Activated naive CD4-positive, alpha-beta T cell treated with anti-CD3 and anti-CD28 coated beads for 36 hours (primary cell): Measurements from ENCODE around the gene PRXL2B. TPM values are rescaled to one million over a fixed set of nuclear protein-coding genes. Genes with fewer than 3 reads are reported as not detected.

Experiments
- CTCF ChIA-PET: fragments of 350-600 bp; sonication (Branson Sonifier 250); formaldehyde crosslinking; loops from one replicate; lab custom pipeline; 2021; ENCODE audit warnings: antibody characterized with exemption; lab: Charles Lee
- DNase-seq: peaks from one replicate; pipeline ENCODE4 v3.0.0-alpha.2; 2020
- H3K27ac Mint-ChIP-seq: one replicate; pipeline ENCODE4 v1.8.0; 2021; ENCODE audit warnings: mild to moderate bottlenecking, mixed read lengths
- H3K27me3 Mint-ChIP-seq: one replicate; pipeline ENCODE4 v1.8.0; 2021; ENCODE audit warnings: low read depth, mixed read lengths
- H3K36me3 Mint-ChIP-seq: one replicate; pipeline ENCODE4 v1.8.0; 2021; ENCODE audit warnings: low read depth, mixed read lengths
- H3K4me1 Mint-ChIP-seq: one replicate; pipeline ENCODE4 v1.8.0; 2021; ENCODE audit warnings: low read depth, mixed read lengths
- H3K4me3 Mint-ChIP-seq: one replicate; pipeline ENCODE4 v1.8.0; 2021; ENCODE audit warnings: mild to moderate bottlenecking, moderate library complexity, mixed read lengths
- H3K9me3 Mint-ChIP-seq: one replicate; pipeline ENCODE4 v1.8.0; 2021; ENCODE audit warnings: mixed read lengths
- intact Hi-C: fragments of 100-400 bp; cut with micrococcal nuclease; formaldehyde crosslinking; loops from one replicate; pipeline ENCODE4 v1.15.1; 2023
- total RNA-seq, 2 experiments: library from RNA; stranded (reverse); gene quantifications; one replicate each; pipeline ENCODE4 v1.2.3, GENCODE V29; 2021

PRXL2B gene
- 10 to 100 TPM; 21.8 to 22.1 TPM for total RNA-seq

GRCh38 chr1:2586154-2587070 lies at the start of gene PRXL2B:
Gene PRXL2B (plus strand): TSS chr1:2586777. CDS start chr1:2586886, 109 bp downstream.
- CTCF ChIA-PET = interaction anchor here (0.6 to 3.8 kb wide), 6 partner anchors 10 to 392 kb away, joined by 3 to 24 read pairs (median 4); partner anchors contain the start of genes FAAP20 and TNFRSF14
- Mint-ChIP-seq H3K27me3 (no peaks in the 10 kb centered on the region), H3K9me3 (no peaks in the 10 kb centered on the region), H3K36me3 (peaks cover 5% of the 10 kb centered on the region), H3K27ac (peak within 1 kb of the TSS; percentile 91), H3K4me3 (peak within 1 kb of the TSS; percentile 80), H3K4me1 (peaks cover 46% of the 10 kb centered on the region)
- DNase-seq = peak; percentile 99
- intact Hi-C loops = loop anchor here (1.0 to 10.0 kb wide), 6 partner anchors 8 to 392 kb away; partner anchors contain the start of genes FAAP20, PANK4 and PEX10

- intact Hi-C loops = no loop called here
- CTCF ChIA-PET = no interaction called here
- H3K27ac Mint-ChIP-seq = no peak overlapping the region
- H3K9me3 Mint-ChIP-seq = no peaks in the 10 kb centered on the region
- H3K4me1 Mint-ChIP-seq = peaks cover 2% of the 10 kb centered on the region
- no peaks in the 10 kb centered on the region for H3K36me3 Mint-ChIP-seq
- no peaks in the 10 kb centered on the region for H3K27me3 Mint-ChIP-seq
- H3K4me3 Mint-ChIP-seq = no peak overlapping the region
- DNase-seq = no peak
These were observed 48.8 kb upstream of the PRXL2B start for GRCh38 chr1:2537784-2538115.

GRCh38 chr1:2538376-2538775 lies 48.2 kb upstream of the PRXL2B start:
- no peak overlapping the region for H3K27ac Mint-ChIP-seq
- intact Hi-C loops = no loop called here
- CTCF ChIA-PET = interaction anchor here (1.9 kb wide), 1 partner anchor 23 kb away, joined by 4 read pairs; no protein-coding TSS in a partner anchor

GRCh38 chr1:2538872-2539271 lies 47.7 kb upstream of the PRXL2B start:
- H3K4me3 Mint-ChIP-seq = no peak overlapping the region
- H3K9me3 Mint-ChIP-seq = no peaks in the 10 kb centered on the region

More at GRCh38 chr1:2538376-2538775, 48.2 kb upstream of the PRXL2B start:
- H3K9me3 Mint-ChIP-seq = no peaks in the 10 kb centered on the region
- no peak overlapping the region for H3K4me3 Mint-ChIP-seq
- peaks cover 2% of the 10 kb centered on the region for H3K4me1 Mint-ChIP-seq
- no peaks in the 10 kb centered on the region for H3K27me3 Mint-ChIP-seq
- no peaks in the 10 kb centered on the region for H3K36me3 Mint-ChIP-seq
- no peak for DNase-seq

GRCh38 chr1:2539312-2539907 lies 47.2 kb upstream of the PRXL2B start:
- H3K27me3 Mint-ChIP-seq = no peaks in the 10 kb centered on the region
- H3K36me3 Mint-ChIP-seq = no peaks in the 10 kb centered on the region
- H3K4me1 Mint-ChIP-seq = peaks cover 2% of the 10 kb centered on the region
- intact Hi-C loops = no loop called here
- H3K4me3 Mint-ChIP-seq = no peak overlapping the region
- DNase-seq = peak; percentile 52
- H3K9me3 Mint-ChIP-seq = no peaks in the 10 kb centered on the region
- CTCF ChIA-PET = interaction anchor here (1.5 to 1.9 kb wide), 2 partner anchors 9 to 22 kb away, joined by 3 to 4 read pairs; partner anchors contain the start of gene HES5
- no peak overlapping the region for H3K27ac Mint-ChIP-seq

More at GRCh38 chr1:2538872-2539271, 47.7 kb upstream of the PRXL2B start:
- Mint-ChIP-seq H3K27ac (no peak overlapping the region), H3K4me1 (peaks cover 2% of the 10 kb centered on the region), H3K27me3 (no peaks in the 10 kb centered on the region), H3K36me3 (no peaks in the 10 kb centered on the region)
- DNase-seq = no peak
- intact Hi-C loops = no loop called here
- CTCF ChIA-PET = interaction anchor here (1.5 to 1.9 kb wide), 2 partner anchors 9 to 23 kb away, joined by 3 to 4 read pairs; partner anchors contain the start of gene HES5

GRCh38 chr1:2540816-2541492 lies 45.6 kb upstream of the PRXL2B start:
- intact Hi-C loops = no loop called here
- Mint-ChIP-seq H3K27ac (no peak overlapping the region), H3K4me3 (no peak overlapping the region), H3K4me1 (peaks cover 7% of the 10 kb centered on the region), H3K27me3 (no peaks in the 10 kb centered on the region), H3K36me3 (no peaks in the 10 kb centered on the region), H3K9me3 (no peaks in the 10 kb centered on the region)
- DNase-seq = no peak
- CTCF ChIA-PET = no interaction called here

GRCh38 chr1:2541619-2542245 lies 44.8 kb upstream of the PRXL2B start:
- no peak for DNase-seq
- Mint-ChIP-seq H3K27me3 (no peaks in the 10 kb centered on the region), H3K27ac (no peak overlapping the region), H3K4me3 (no peak overlapping the region), H3K4me1 (peaks cover 7% of the 10 kb centered on the region), H3K36me3 (no peaks in the 10 kb centered on the region), H3K9me3 (no peaks in the 10 kb centered on the region)
- CTCF ChIA-PET = interaction anchor here (1.6 kb wide), 1 partner anchor 126 kb away, joined by 4 read pairs; no protein-coding TSS in a partner anchor
- intact Hi-C loops = no loop called here

GRCh38 chr1:2542246-2542915 lies 44.2 kb upstream of the PRXL2B start:
- intact Hi-C loops = no loop called here
- CTCF ChIA-PET = interaction anchor here (1.6 kb wide), 1 partner anchor 127 kb away, joined by 4 read pairs; no protein-coding TSS in a partner anchor
- H3K36me3 Mint-ChIP-seq = no peaks in the 10 kb centered on the region
- DNase-seq = no peak
- H3K9me3 Mint-ChIP-seq = no peaks in the 10 kb centered on the region
- H3K27me3 Mint-ChIP-seq = no peaks in the 10 kb centered on the region
- no peak overlapping the region for H3K27ac Mint-ChIP-seq
- H3K4me1 Mint-ChIP-seq = peaks cover 7% of the 10 kb centered on the region
- no peak overlapping the region for H3K4me3 Mint-ChIP-seq

- H3K9me3 Mint-ChIP-seq = no peaks in the 10 kb centered on the region
- no peak overlapping the region for H3K27ac Mint-ChIP-seq
- H3K27me3 Mint-ChIP-seq = no peaks in the 10 kb centered on the region
- intact Hi-C loops = no loop called here
- CTCF ChIA-PET = interaction anchor here (1.6 kb wide), 1 partner anchor 128 kb away, joined by 4 read pairs; no protein-coding TSS in a partner anchor
- H3K36me3 Mint-ChIP-seq = no peaks in the 10 kb centered on the region
- H3K4me1 Mint-ChIP-seq = peaks cover 9% of the 10 kb centered on the region
- DNase-seq = no peak
- H3K4me3 Mint-ChIP-seq = no peak overlapping the region
These were observed 43.0 kb upstream of the PRXL2B start for GRCh38 chr1:2543543-2544092.

GRCh38 chr1:2544093-2544874 lies 42.3 kb upstream of the PRXL2B start:
- CTCF ChIA-PET = no interaction called here
- no peak overlapping the region for H3K4me3 Mint-ChIP-seq
- no peaks in the 10 kb centered on the region for H3K36me3 Mint-ChIP-seq

More at GRCh38 chr1:2544093-2544874, 42.3 kb upstream of the PRXL2B start:
- Mint-ChIP-seq H3K4me1 (peaks cover 13% of the 10 kb centered on the region), H3K27me3 (no peaks in the 10 kb centered on the region), H3K27ac (no peak overlapping the region), H3K9me3 (no peaks in the 10 kb centered on the region)
- intact Hi-C loops = no loop called here
- no peak for DNase-seq
